Astrocyte (in vitro differentiated cells and primary cell): ENCODE results near the gene PIK3R6. TPM values are rescaled to one million over a fixed set of nuclear protein-coding genes. Genes with fewer than 3 reads are reported as not detected.

Source experiments
- DNase-seq: peaks from one replicate; pipeline ENCODE4 v3.0.0-alpha.2; 2010; ENCODE audit warnings: low read depth
- FAIRE-seq: peaks from 2 replicates; lab custom pipeline; 2011; peaks lifted over from hg19 to GRCh38; lab: Jason Lieb, UNC
- H2AFZ ChIP-seq: 2 replicates; pipeline ENCODE4 v1.6.0; 2012; ENCODE audit warnings: low read depth, low read length, inconsistent platforms
- H3K27ac ChIP-seq: 2 replicates; pipeline ENCODE4 v1.5.1; 2011; ENCODE audit warnings: low read depth, low read length, inconsistent platforms
- H3K27me3 ChIP-seq: 2 replicates; pipeline ENCODE4 v1.6.0; 2011; ENCODE audit warnings: low read length, inconsistent platforms; ENCODE audit not compliant: insufficient read depth
- H3K36me3 ChIP-seq: 2 replicates; pipeline ENCODE4 v1.5.1; 2011; ENCODE audit warnings: low read length, inconsistent platforms; ENCODE audit not compliant: insufficient read depth
- H3K4me1 ChIP-seq: 2 replicates; pipeline ENCODE4 v1.5.1; 2011; ENCODE audit warnings: low read length, inconsistent platforms; ENCODE audit not compliant: insufficient read depth
- H3K4me2 ChIP-seq: 2 replicates; pipeline ENCODE4 v1.6.0; 2012; ENCODE audit warnings: low read length, inconsistent platforms
- H3K4me3 ChIP-seq: 2 replicates; pipeline ENCODE4 v1.5.1; 2011; ENCODE audit warnings: low read depth, mild to moderate bottlenecking, low read length, inconsistent platforms; ENCODE audit not compliant: insufficient read depth
- H3K79me2 ChIP-seq: 2 replicates; pipeline ENCODE4 v1.6.0; 2012; ENCODE audit warnings: mild to moderate bottlenecking, low read length, inconsistent platforms; ENCODE audit not compliant: insufficient read depth
- H3K9ac ChIP-seq: 2 replicates; pipeline ENCODE4 v1.6.0; 2012; ENCODE audit warnings: mild to moderate bottlenecking, low read length, inconsistent platforms
- H3K9me3 ChIP-seq: 2 replicates; pipeline ENCODE4 v1.5.1; 2012; ENCODE audit warnings: low read depth, mild to moderate bottlenecking, low read length, inconsistent platforms; ENCODE audit not compliant: insufficient read depth
- H4K20me1 ChIP-seq: 2 replicates; pipeline ENCODE4 v1.6.0; 2012; ENCODE audit warnings: low read length, inconsistent platforms; ENCODE audit not compliant: insufficient read depth
- H3K27ac Mint-ChIP-seq: one replicate; pipeline ENCODE4 v1.8.0; 2021; ENCODE audit warnings: mild to moderate bottlenecking, mixed read lengths; ENCODE audit not compliant: unreplicated experiment
- H3K27me3 Mint-ChIP-seq: one replicate; pipeline ENCODE4 v1.8.0; 2021; ENCODE audit warnings: low read depth, mixed read lengths; ENCODE audit not compliant: unreplicated experiment
- H3K36me3 Mint-ChIP-seq: one replicate; pipeline ENCODE4 v1.8.0; 2021; ENCODE audit warnings: low read depth, mixed read lengths; ENCODE audit not compliant: unreplicated experiment
- H3K4me1 Mint-ChIP-seq: one replicate; pipeline ENCODE4 v1.8.0; 2021; ENCODE audit warnings: low read depth, mixed read lengths; ENCODE audit not compliant: unreplicated experiment
- H3K4me3 Mint-ChIP-seq: one replicate; pipeline ENCODE4 v1.8.0; 2021; ENCODE audit warnings: mild to moderate bottlenecking, moderate library complexity, mixed read lengths; ENCODE audit not compliant: unreplicated experiment
- H3K9me3 Mint-ChIP-seq: one replicate; pipeline ENCODE4 v1.8.0; 2021; ENCODE audit warnings: mild to moderate bottlenecking, mixed read lengths; ENCODE audit not compliant: unreplicated experiment
- EZH2 ChIP-seq: IDR thresholded peaks from 2 replicates; pipeline ENCODE4 v1.6.1; 2012; ENCODE audit warnings: mild to moderate bottlenecking, low read length, inconsistent platforms; ENCODE audit not compliant: insufficient read depth
- total RNA-seq: library from RNA; stranded (reverse); gene quantifications from 2 replicates; pipeline ENCODE4 v1.2.1, GENCODE V29; 2021
- TF ChIP-seq, protein P1 (sequence below): IDR thresholded peaks from 2 replicates; pipeline ENCODE4 v1.5.1; 2011; ENCODE audit warnings: low read depth, mild to moderate bottlenecking, inconsistent platforms, low read length, moderate library complexity; ENCODE audit not compliant: insufficient read depth

PIK3R6 gene
- total RNA-seq, 1 donor from 2014 or later: not detected

- peaks cover 17% of the 10 kb centered on the region for H3K27me3 ChIP-seq
- peaks cover 51% of the 10 kb centered on the region for H3K27me3 Mint-ChIP-seq
- no peak overlapping the region for H3K27ac Mint-ChIP-seq
Measured at GRCh38 chr17:8801135-8801840, 66.2 kb downstream of the PIK3R6 start.

DNA sequence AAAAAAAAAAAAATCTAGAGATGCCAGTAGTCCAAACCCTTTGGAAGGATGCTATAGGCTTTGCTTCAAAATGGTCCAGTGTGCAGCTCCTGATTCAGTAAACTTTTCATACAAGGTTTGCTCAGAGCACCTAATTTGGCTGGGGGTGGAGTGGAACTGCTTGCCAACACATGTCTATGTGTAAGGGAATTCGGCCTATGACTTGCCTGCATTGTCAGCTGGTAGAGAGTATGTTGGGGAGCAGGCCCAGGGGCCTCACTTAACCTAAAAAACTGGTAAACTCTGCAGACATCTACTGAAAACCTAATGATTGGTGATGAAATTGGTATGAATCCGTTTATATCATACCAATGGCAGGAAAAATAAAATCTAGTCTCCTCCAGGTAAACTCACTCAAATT lies 66.8 kb downstream of the PIK3R6 start:
- no peak for FAIRE-seq
- H3K4me1 Mint-ChIP-seq: peaks cover 6% of the 10 kb centered on the region

More at GRCh38 chr17:8801135-8801840, 66.2 kb downstream of the PIK3R6 start:
- no peak overlapping the region for H3K27ac ChIP-seq
- Mint-ChIP-seq H3K4me3 (no peak overlapping the region), H3K9me3 (peaks cover 2% of the 10 kb centered on the region), H3K4me1 (peaks cover 8% of the 10 kb centered on the region), H3K36me3 (peaks cover 3% of the 10 kb centered on the region)
- H3K36me3 ChIP-seq: no peaks in the 10 kb centered on the region
- no peaks in the 10 kb centered on the region for H3K79me2 ChIP-seq
- TF ChIP-seq, protein P1, sequence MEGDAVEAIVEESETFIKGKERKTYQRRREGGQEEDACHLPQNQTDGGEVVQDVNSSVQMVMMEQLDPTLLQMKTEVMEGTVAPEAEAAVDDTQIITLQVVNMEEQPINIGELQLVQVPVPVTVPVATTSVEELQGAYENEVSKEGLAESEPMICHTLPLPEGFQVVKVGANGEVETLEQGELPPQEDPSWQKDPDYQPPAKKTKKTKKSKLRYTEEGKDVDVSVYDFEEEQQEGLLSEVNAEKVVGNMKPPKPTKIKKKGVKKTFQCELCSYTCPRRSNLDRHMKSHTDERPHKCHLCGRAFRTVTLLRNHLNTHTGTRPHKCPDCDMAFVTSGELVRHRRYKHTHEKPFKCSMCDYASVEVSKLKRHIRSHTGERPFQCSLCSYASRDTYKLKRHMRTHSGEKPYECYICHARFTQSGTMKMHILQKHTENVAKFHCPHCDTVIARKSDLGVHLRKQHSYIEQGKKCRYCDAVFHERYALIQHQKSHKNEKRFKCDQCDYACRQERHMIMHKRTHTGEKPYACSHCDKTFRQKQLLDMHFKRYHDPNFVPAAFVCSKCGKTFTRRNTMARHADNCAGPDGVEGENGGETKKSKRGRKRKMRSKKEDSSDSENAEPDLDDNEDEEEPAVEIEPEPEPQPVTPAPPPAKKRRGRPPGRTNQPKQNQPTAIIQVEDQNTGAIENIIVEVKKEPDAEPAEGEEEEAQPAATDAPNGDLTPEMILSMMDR: no peak
- TF ChIP-seq EZH2: no peak
- DNase-seq (no peak), FAIRE-seq (no peak)
- no peak overlapping the region for H3K9ac ChIP-seq
- no peak overlapping the region for H3K4me3 ChIP-seq
- no peaks in the 10 kb centered on the region for H3K4me1 ChIP-seq
- H3K4me2 ChIP-seq: no peak overlapping the region
- H3K9me3 ChIP-seq: no peaks in the 10 kb centered on the region
- H4K20me1 ChIP-seq: no peaks in the 10 kb centered on the region
- H2AFZ ChIP-seq: no peak overlapping the region

More for the DNA sequence above, 66.8 kb downstream of the PIK3R6 start:
- peaks cover 2% of the 10 kb centered on the region for H3K9me3 Mint-ChIP-seq
- H3K4me3 Mint-ChIP-seq: no peak overlapping the region
- Histone ChIP-seq H3K27ac (no peak overlapping the region), H3K4me1 (no peaks in the 10 kb centered on the region), H3K9ac (no peak overlapping the region), H2AFZ (no peak overlapping the region), H3K9me3 (no peaks in the 10 kb centered on the region), H3K4me2 (no peak overlapping the region), H3K36me3 (no peaks in the 10 kb centered on the region), H4K20me1 (no peaks in the 10 kb centered on the region), H3K79me2 (no peaks in the 10 kb centered on the region), H3K27me3 (peaks cover 15% of the 10 kb centered on the region), H3K4me3 (no peak overlapping the region)
- peaks cover 55% of the 10 kb centered on the region for H3K27me3 Mint-ChIP-seq
- H3K36me3 Mint-ChIP-seq: peaks cover 3% of the 10 kb centered on the region
- TF ChIP-seq, protein P1: no peak
- TF ChIP-seq EZH2: no peak
- no peak overlapping the region for H3K27ac Mint-ChIP-seq
- no peak for DNase-seq
